PFSK-1 (cell line): ENCODE results near the gene ARHGAP18.

ENCODE experiments used
- FOXP2 ChIP-seq: optimal IDR thresholded peaks from 2 replicates; pipeline ENCODE3; 2011; ENCODE audit warnings: borderline replicate concordance, control low read depth, inconsistent platforms; ENCODE audit not compliant: insufficient read depth; ENCODE audit errors: extremely low read length, extremely low read depth
- POLR2AphosphoS5 ChIP-seq: IDR thresholded peaks from 2 replicates; pipeline ENCODE4 v1.6.1; 2012; ENCODE audit warnings: low read depth, mild to moderate bottlenecking, control low read depth, low read length, moderate library complexity
- REST ChIP-seq, 2 experiments: IDR thresholded peaks; 2 replicates each; pipeline versions ENCODE4 v1.6.1 to v1.8.0; 2011 to 2012; ENCODE audit warnings: low read depth in 2 of 2, low read length in 2 of 2, control low read depth in 1 of 2, inconsistent platforms in 1 of 2, mild to moderate bottlenecking in 1 of 2, moderate library complexity in 1 of 2; ENCODE audit not compliant: insufficient read depth in 1 of 2
- SIN3A ChIP-seq: IDR thresholded peaks from 2 replicates; pipeline ENCODE4 v1.6.1; 2012; ENCODE audit warnings: mild to moderate bottlenecking, low read length, moderate library complexity, borderline replicate concordance; ENCODE audit not compliant: insufficient read depth
- TAF1 ChIP-seq: IDR thresholded peaks from 2 replicates; pipeline ENCODE4 v1.6.1; 2012; ENCODE audit warnings: low read length, control low read depth, borderline replicate concordance; ENCODE audit not compliant: insufficient read depth

GRCh38 chr6:129691709-129692108, 18.3 kb downstream of the ARHGAP18 start:
- no peak for TF ChIP-seq REST (IDR thresholded peaks at IDR 0.05; ENCODE audit: insufficient read depth in 1 of 2, low read depth in 2 of 2, low read length in 2 of 2)
- TF ChIP-seq SIN3A = no peak
- TF ChIP-seq POLR2AphosphoS5 = no peak
- no peak for TF ChIP-seq TAF1
- TF ChIP-seq FOXP2 = no peak
